NCI-H2196 (cell line): Measurements from ENCODE around the gene HMBS.
"Not testable (repeated sequence)": the region's sequence is repeated elsewhere in the genome, so short reads cannot be mapped to it uniquely, and the experiment has no call there.

ENCODE experiments used
- DNase-seq: peaks from one replicate; lab custom pipeline; 2025; ENCODE audit not compliant: unreplicated experiment; lab: John Stamatoyannopoulos, UW

Gene HMBS

GRCh38 chr11:119100994-119101758 is 16.5 kb downstream of the HMBS start:
- no peak for DNase-seq

- peak; percentile 95 for DNase-seq
Observed at GRCh38 chr11:119101759-119102423, 17.2 kb downstream of the HMBS start, which contains the start of gene DPAGT1. Gene DPAGT1 (minus strand): TSS chr11:119101853. CDS start chr11:119101655, 198 bp downstream.

GRCh38 chr11:119103161-119103664 is 18.5 kb downstream of the HMBS start:
- not testable (repeated sequence) for DNase-seq

GRCh38 chr11:119103793-119104192 is 19.1 kb downstream of the HMBS start:
- no peak for DNase-seq

GRCh38 chr11:119106564-119107537 is 22.2 kb downstream of the HMBS start, which contains the start of gene C2CD2L:
Gene C2CD2L (plus strand): TSS chr11:119107344. CDS start chr11:119107742, 398 bp downstream.
- DNase-seq, result peak; percentile 91

- no peak for DNase-seq
Observed at GRCh38 chr11:119107538-119108145, 23.0 kb downstream of the HMBS start.

- peak; percentile 59 for DNase-seq
Observed at GRCh38 chr11:119108146-119108856, 23.6 kb downstream of the HMBS start.

- DNase-seq, result no peak
Observed at GRCh38 chr11:119108857-119109221, 24.2 kb downstream of the HMBS start.

GRCh38 chr11:119109843-119110242 is 25.2 kb downstream of the HMBS start:
- DNase-seq, result no peak

GRCh38 chr11:119110439-119110838 is 25.8 kb downstream of the HMBS start:
- DNase-seq, result no peak

- DNase-seq, result no peak
Observed at GRCh38 chr11:119111361-119111925, 26.8 kb downstream of the HMBS start.

- no peak for DNase-seq
Observed at GRCh38 chr11:119112314-119113020, 27.8 kb downstream of the HMBS start.

GRCh38 chr11:119113716-119114115 is 29.0 kb downstream of the HMBS start:
- DNase-seq, result no peak

- DNase-seq, result no peak
Observed at GRCh38 chr11:119114351-119114750, 29.7 kb downstream of the HMBS start.

GRCh38 chr11:119115484-119116234 is 31.0 kb downstream of the HMBS start:
- DNase-seq, result no peak

GRCh38 chr11:119116235-119116594 is 31.5 kb downstream of the HMBS start:
- no peak for DNase-seq

- no peak for DNase-seq
Observed at GRCh38 chr11:119116601-119117000, 31.9 kb downstream of the HMBS start.

- no peak for DNase-seq
Observed at GRCh38 chr11:119117004-119117706, 32.5 kb downstream of the HMBS start.
